SK-N-SH (cell line): ENCODE measurements around the gene TANGO6. TPM values are rescaled to one million over a fixed set of nuclear protein-coding genes. Genes with fewer than 3 reads are reported as not detected.

Experiments used
- CTCF ChIA-PET: fragments of 300-600, 350-600 bp; formaldehyde crosslinking; extraction: SDS; loops from one replicate; lab custom pipeline; 2021; lab: Yijun Ruan, JAX
- POLR2A ChIA-PET: fragments of 350-600 bp; sonication (Branson Sonifier 250); formaldehyde crosslinking; extraction: SDS; loops from one replicate; lab custom pipeline; 2020; ENCODE audit warnings: antibody characterized with exemption, inconsistent platforms; lab: Yijun Ruan, JAX
- DNase-seq: peaks from one replicate; pipeline ENCODE4 v3.0.0; 2012
- H2AFZ ChIP-seq: fragments of 200-600 bp; sonication (generic); 2 replicates; pipeline ENCODE4 v1.8.1; 2016; ENCODE audit warnings: antibody characterized with exemption, mild to moderate bottlenecking, low read depth
- H3F3A ChIP-seq: fragments of 200-600 bp; sonication (generic); replicated peaks from 2 replicates; pipeline ENCODE3; 2016; ENCODE audit warnings: antibody characterized with exemption, mild to moderate bottlenecking; ENCODE audit not compliant: insufficient read depth
- H3K27ac ChIP-seq, 2 experiments: fragments of 200-500 bp in 1 of 2; fragments of 200-600 bp in 1 of 2; sonication (Bioruptor generic) in 1 of 2; sonication (generic), shearing (Covaris generic) in 1 of 2; 2 replicates each; pipeline versions ENCODE4 v1.5.1 to v1.6.1; 2014 to 2016; ENCODE audit warnings: low read depth in 2 of 2, inconsistent platforms in 1 of 2, low read length in 1 of 2, mild to moderate bottlenecking in 1 of 2, mixed read lengths in 1 of 2
- H3K27me3 ChIP-seq: fragments of 200-600 bp; sonication (generic), shearing (Covaris generic); 2 replicates; pipeline ENCODE4 v1.6.1; 2016; ENCODE audit warnings: mixed run types; ENCODE audit not compliant: insufficient read depth
- H3K36me3 ChIP-seq, 2 experiments: fragments of 200-500 bp in 1 of 2; fragments of 200-600 bp in 1 of 2; sonication (Bioruptor generic) in 1 of 2; sonication (generic) in 1 of 2; replicated peaks in 1 of 2; 2 replicates each; pipeline versions ENCODE3 to v1.5.1; 2014 to 2016; ENCODE audit warnings: low read length in 1 of 2, mild to moderate bottlenecking in 1 of 2; ENCODE audit not compliant: insufficient read depth in 2 of 2, control insufficient read depth in 1 of 2
- H3K4me1 ChIP-seq, 2 experiments: fragments of 200-500 bp in 1 of 2; fragments of 200-600 bp in 1 of 2; sonication (Bioruptor generic) in 1 of 2; sonication (generic), shearing (Covaris generic) in 1 of 2; 2 replicates each; pipeline versions ENCODE4 v1.5.1 to v1.6.1; 2014 to 2016; ENCODE audit warnings: low read depth in 1 of 2, low read length in 1 of 2, mixed run types in 1 of 2; ENCODE audit not compliant: insufficient read depth in 2 of 2, control insufficient read depth in 1 of 2
- H3K4me2 ChIP-seq: fragments of 200-600 bp; sonication (generic), shearing (Covaris generic); 2 replicates; pipeline ENCODE4 v1.6.1; 2017; ENCODE audit warnings: mixed run types
- H3K4me3 ChIP-seq, 2 experiments: fragments of 200-500 bp in 1 of 2; fragments of 200-600 bp in 1 of 2; sonication (Bioruptor generic) in 1 of 2; sonication (generic), shearing (Covaris generic) in 1 of 2; 2 replicates each; pipeline versions ENCODE4 v1.5.1 to v1.8.1; 2014 to 2016; ENCODE audit warnings: low read depth in 2 of 2, inconsistent platforms in 1 of 2, low read length in 1 of 2, mild to moderate bottlenecking in 1 of 2, mixed read lengths in 1 of 2, moderate library complexity in 1 of 2
- H3K79me2 ChIP-seq: fragments of 200-600 bp; sonication (generic); 2 replicates; pipeline ENCODE4 v1.8.1; 2017; ENCODE audit warnings: mild to moderate bottlenecking; ENCODE audit not compliant: insufficient read depth
- H3K9ac ChIP-seq: fragments of 200-600 bp; sonication (generic); 2 replicates; pipeline ENCODE4 v1.6.1; 2017; ENCODE audit warnings: mixed run types
- H3K9me2 ChIP-seq: fragments of 200-600 bp; sonication (generic); 2 replicates; pipeline ENCODE4 v1.6.1; 2017; ENCODE audit warnings: mixed run types
- H3K9me3 ChIP-seq: fragments of 200-600 bp; sonication (generic); 2 replicates; pipeline ENCODE4 v1.6.1; 2017; ENCODE audit warnings: mixed run types, mild to moderate bottlenecking, moderate library complexity
- H4K20me1 ChIP-seq: fragments of 200-600 bp; sonication (generic); 2 replicates; pipeline ENCODE4 v1.6.1; 2017; ENCODE audit warnings: mild to moderate bottlenecking, mixed run types; ENCODE audit not compliant: insufficient read depth
- ELF1 ChIP-seq: IDR thresholded peaks from 2 replicates; pipeline ENCODE4 v1.4.0; 2012
- GABPA ChIP-seq: IDR thresholded peaks from 2 replicates; pipeline ENCODE4 v1.4.0; 2012; ENCODE audit warnings: low read depth, mild to moderate bottlenecking
- GATA2 ChIP-seq: sonication (generic); formaldehyde crosslinking; IDR thresholded peaks from 2 replicates; pipeline ENCODE4 v1.5.0; 2020; ENCODE audit warnings: mild to moderate bottlenecking, missing genetic modification reagents
- JUND ChIP-seq: IDR thresholded peaks from 2 replicates; pipeline ENCODE4 v1.4.0; 2012
- MEF2A ChIP-seq: IDR thresholded peaks from 2 replicates; pipeline ENCODE4 v1.4.0; 2012; ENCODE audit warnings: low read depth, borderline replicate concordance
- MXI1 ChIP-seq: IDR thresholded peaks from 2 replicates; pipeline ENCODE4 v1.6.1; 2012; ENCODE audit warnings: mild to moderate bottlenecking, low read depth, low read length, improper control_type of control experiment
- NFIC ChIP-seq: IDR thresholded peaks from 2 replicates; pipeline ENCODE4 v1.4.0; 2012; ENCODE audit warnings: borderline replicate concordance
- NRF1 ChIP-seq: IDR thresholded peaks from 2 replicates; pipeline ENCODE4 v1.6.1; 2012; ENCODE audit warnings: low read depth, mild to moderate bottlenecking, low read length
- POLR2AphosphoS5 ChIP-seq: IDR thresholded peaks from 2 replicates; pipeline ENCODE4 v1.6.1; 2012; ENCODE audit warnings: low read depth, low read length
- RAD21 ChIP-seq: IDR thresholded peaks from 2 replicates; pipeline ENCODE4 v1.6.1; 2012; ENCODE audit warnings: mild to moderate bottlenecking, low read length
- RCOR1 ChIP-seq: fragments of 150-350 bp; IDR thresholded peaks from 2 replicates; pipeline ENCODE4 v1.6.1; 2017; ENCODE audit warnings: antibody characterized with exemption, low read length
- RXRA ChIP-seq: IDR thresholded peaks from 2 replicates; pipeline ENCODE4 v1.4.0; 2012; ENCODE audit warnings: low read depth, mild to moderate bottlenecking, borderline replicate concordance
- SMC3 ChIP-seq: IDR thresholded peaks from 2 replicates; pipeline ENCODE4 v1.6.1; 2012; ENCODE audit warnings: low read depth, low read length, improper control_type of control experiment
- YY1 ChIP-seq: IDR thresholded peaks from 2 replicates; pipeline ENCODE4 v1.4.0; 2012; ENCODE audit warnings: low read depth, mild to moderate bottlenecking
- WGBS: methylation state at CpG from one replicate; pipeline ENCODE4 v1.1.6; 2017; ENCODE audit warnings: low lambda C conversion rate; 5-methylcytosine and 5-hydroxymethylcytosine counted together
- polyA plus RNA-seq, 3 experiments: library from polyadenylated mRNA; depleted of rRNA; stranded (reverse); fragments of >200 nt; gene quantifications; 2 replicates each; pipeline ENCODE4 v1.2.3, GENCODE V29; 2012
- TF ChIP-seq, protein P1 (sequence below): fragments of 150-350 bp; IDR thresholded peaks from 2 replicates; pipeline ENCODE4 v1.6.1; 2016; ENCODE audit warnings: mild to moderate bottlenecking, low read depth, low read length
- TF ChIP-seq, protein P2 (sequence below): fragments of 150-350 bp; IDR thresholded peaks from 2 replicates; pipeline ENCODE4 v1.6.1; 2017; ENCODE audit warnings: antibody characterized with exemption, low read length, low read depth, borderline replicate concordance
- TF ChIP-seq, protein P3 (sequence below): IDR thresholded peaks from 2 replicates; pipeline ENCODE4 v1.4.0; 2012; ENCODE audit warnings: low read depth, borderline replicate concordance

The TANGO6 gene
- polyA plus RNA-seq, 1 of the 3 experiments (the other 2 are of a cell fraction): 5.5 TPM

DNA sequence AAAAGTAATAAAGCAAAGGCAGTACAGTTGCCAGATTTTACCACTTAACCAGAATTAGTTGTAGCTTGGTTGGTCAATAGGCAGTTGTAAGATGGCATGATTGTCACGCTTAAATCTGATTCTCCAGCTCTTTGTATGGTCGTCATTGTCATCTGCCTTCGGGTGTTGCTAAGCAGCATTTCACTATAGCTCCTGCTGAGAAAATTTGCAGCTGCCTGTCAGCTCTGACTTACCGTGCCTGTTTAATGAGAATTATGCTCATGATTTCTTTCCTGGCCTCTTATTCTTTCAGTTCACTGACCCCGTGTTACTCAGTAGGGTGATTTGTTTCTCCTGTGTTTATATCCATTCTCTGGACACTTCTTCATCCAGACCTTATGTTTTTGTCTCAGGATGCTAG lies 66.7 kb downstream of the TANGO6 start (continued):
- TF ChIP-seq RXRA: no peak
- TF ChIP-seq, protein P1, sequence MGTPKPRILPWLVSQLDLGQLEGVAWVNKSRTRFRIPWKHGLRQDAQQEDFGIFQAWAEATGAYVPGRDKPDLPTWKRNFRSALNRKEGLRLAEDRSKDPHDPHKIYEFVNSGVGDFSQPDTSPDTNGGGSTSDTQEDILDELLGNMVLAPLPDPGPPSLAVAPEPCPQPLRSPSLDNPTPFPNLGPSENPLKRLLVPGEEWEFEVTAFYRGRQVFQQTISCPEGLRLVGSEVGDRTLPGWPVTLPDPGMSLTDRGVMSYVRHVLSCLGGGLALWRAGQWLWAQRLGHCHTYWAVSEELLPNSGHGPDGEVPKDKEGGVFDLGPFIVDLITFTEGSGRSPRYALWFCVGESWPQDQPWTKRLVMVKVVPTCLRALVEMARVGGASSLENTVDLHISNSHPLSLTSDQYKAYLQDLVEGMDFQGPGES: no peak
- no peak for TF ChIP-seq POLR2AphosphoS5
- TF ChIP-seq GATA2 (CRISPR knock-in tag): no peak
- TF ChIP-seq YY1: no peak
- no peak for TF ChIP-seq JUND

DNA sequence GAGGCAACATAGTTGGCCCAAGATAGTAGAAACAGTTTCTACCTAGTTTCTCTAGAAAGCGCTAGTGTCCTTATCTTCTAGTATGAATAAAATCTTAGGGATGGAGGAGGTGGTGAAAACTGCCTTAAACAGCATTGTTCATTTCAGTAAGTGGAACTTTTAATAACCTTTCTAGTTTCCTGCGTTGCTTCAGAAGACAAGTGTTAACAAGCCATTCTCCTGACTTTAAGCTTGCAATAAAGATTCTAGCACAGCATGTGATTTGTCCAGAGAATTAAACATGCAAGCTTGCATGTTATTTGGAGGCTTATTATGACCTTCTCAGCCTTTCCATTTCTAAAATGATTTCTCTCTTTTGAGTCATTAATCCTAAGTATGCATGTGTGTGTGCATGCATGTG lies 72.3 kb downstream of the TANGO6 start:
- TF ChIP-seq MXI1 (no peak), ELF1 (no peak), RAD21 (no peak), RXRA (no peak), MEF2A (no peak), SMC3 (no peak), GABPA (no peak), RCOR1 (no peak), NFIC (no peak), NRF1 (no peak)
- TF ChIP-seq, protein P2, sequence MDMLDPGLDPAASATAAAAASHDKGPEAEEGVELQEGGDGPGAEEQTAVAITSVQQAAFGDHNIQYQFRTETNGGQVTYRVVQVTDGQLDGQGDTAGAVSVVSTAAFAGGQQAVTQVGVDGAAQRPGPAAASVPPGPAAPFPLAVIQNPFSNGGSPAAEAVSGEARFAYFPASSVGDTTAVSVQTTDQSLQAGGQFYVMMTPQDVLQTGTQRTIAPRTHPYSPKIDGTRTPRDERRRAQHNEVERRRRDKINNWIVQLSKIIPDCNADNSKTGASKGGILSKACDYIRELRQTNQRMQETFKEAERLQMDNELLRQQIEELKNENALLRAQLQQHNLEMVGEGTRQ: no peak
- TF ChIP-seq, protein P1: no peak
- TF ChIP-seq, protein P3, sequence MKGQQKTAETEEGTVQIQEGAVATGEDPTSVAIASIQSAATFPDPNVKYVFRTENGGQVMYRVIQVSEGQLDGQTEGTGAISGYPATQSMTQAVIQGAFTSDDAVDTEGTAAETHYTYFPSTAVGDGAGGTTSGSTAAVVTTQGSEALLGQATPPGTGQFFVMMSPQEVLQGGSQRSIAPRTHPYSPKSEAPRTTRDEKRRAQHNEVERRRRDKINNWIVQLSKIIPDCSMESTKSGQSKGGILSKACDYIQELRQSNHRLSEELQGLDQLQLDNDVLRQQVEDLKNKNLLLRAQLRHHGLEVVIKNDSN: no peak
- no peaks in the 10 kb centered on the region for H3K79me2 ChIP-seq
- no peak overlapping the region for H3K9ac ChIP-seq
- H3K27ac ChIP-seq: no peak overlapping the region
- H3K4me2 ChIP-seq: no peak overlapping the region
- no peak overlapping the region for H3K4me3 ChIP-seq
- no peaks in the 10 kb centered on the region for H3K9me3 ChIP-seq
- peaks cover 3 to 4% of the 10 kb centered on the region in 2 experiments for H3K36me3 ChIP-seq
- no peaks in the 10 kb centered on the region for H3K4me1 ChIP-seq
- CTCF ChIA-PET: interaction anchor here (1.3 to 1.6 kb wide), 2 partner anchors 13 to 29 kb away, joined by 4 to 6 read pairs; no protein-coding TSS in a partner anchor
- no peaks in the 10 kb centered on the region for H4K20me1 ChIP-seq
- DNase-seq: no peak
- POLR2A ChIA-PET: no interaction called here
- no peak overlapping the region for H2AFZ ChIP-seq
- H3K27me3 ChIP-seq: no peaks in the 10 kb centered on the region
- H3K9me2 ChIP-seq: no peaks in the 10 kb centered on the region
- WGBS: 97% methylated on average over 2 of the region's 2 CpGs
- no peaks in the 10 kb centered on the region for H3F3A ChIP-seq
